CD4-positive, CD25-positive, alpha-beta regulatory T cell (primary cell): ENCODE results near the gene PRKRA. TPM values are rescaled to one million over a fixed set of nuclear protein-coding genes. Genes with fewer than 3 reads are reported as not detected.

Experiments
- ATAC-seq, 2 donors: fragments of 150-1000 bp; cut with Tn5 transposase; one replicate each; pipeline ENCODE4 v1.10.0; 2021; ENCODE audit warnings: low read depth in 2 of 2, moderate number of reproducible peaks in 2 of 2, moderate library complexity in 1 of 2
- DNase-seq, 3 donors: peaks; one replicate each; pipeline versions ENCODE4 v3.0.0 to v3.0.0-alpha.2; 2012 to 2022; ENCODE audit warnings: mixed read lengths in 1 of 3
- H3K27ac ChIP-seq: one replicate; pipeline ENCODE4 v1.7.0; 2013; ENCODE audit warnings: mild to moderate bottlenecking, low read length; ENCODE audit not compliant: insufficient read depth, poor library complexity, severe bottlenecking
- H3K27me3 ChIP-seq: one replicate; pipeline ENCODE4 v1.7.0; 2013; ENCODE audit warnings: low read length; ENCODE audit not compliant: control insufficient read depth, insufficient read depth
- H3K36me3 ChIP-seq: one replicate; pipeline ENCODE4 v1.7.0; 2013; ENCODE audit warnings: mild to moderate bottlenecking, low read length, moderate library complexity; ENCODE audit not compliant: control insufficient read depth, insufficient read depth
- H3K4me1 ChIP-seq: 2 replicates; pipeline ENCODE4 v1.7.0; 2013; ENCODE audit warnings: mild to moderate bottlenecking, low read length; ENCODE audit not compliant: insufficient read depth, control insufficient read depth, poor library complexity, severe bottlenecking
- H3K4me3 ChIP-seq: one replicate; pipeline ENCODE4 v1.7.0; 2013; ENCODE audit warnings: low read depth, mild to moderate bottlenecking, low read length, moderate library complexity
- H3K9me3 ChIP-seq, 2 experiments: 1 replicate in 1 of 2; 2 replicates in 1 of 2; pipeline ENCODE4 v1.7.0; 2013; ENCODE audit warnings: low read length in 2 of 2, mild to moderate bottlenecking in 1 of 2, moderate library complexity in 1 of 2; ENCODE audit not compliant: control insufficient read depth in 2 of 2
- H3K27ac Mint-ChIP-seq, 3 donors: one replicate each; pipeline ENCODE4 v1.8.0; 2020 to 2022; ENCODE audit warnings: mild to moderate bottlenecking in 3 of 3, mixed read lengths in 3 of 3, moderate library complexity in 2 of 3
- H3K27me3 Mint-ChIP-seq: one replicate; pipeline ENCODE4 v1.8.0; 2022; ENCODE audit warnings: mild to moderate bottlenecking, mixed read lengths
- H3K36me3 Mint-ChIP-seq: one replicate; pipeline ENCODE4 v1.8.0; 2020; ENCODE audit warnings: mixed read lengths
- H3K4me1 Mint-ChIP-seq, 4 donors: one replicate each; pipeline ENCODE4 v1.8.0; 2020 to 2022; ENCODE audit warnings: mixed read lengths in 4 of 4, mild to moderate bottlenecking in 1 of 4
- H3K4me3 Mint-ChIP-seq, 4 donors: one replicate each; pipeline ENCODE4 v1.8.0; 2020 to 2022; ENCODE audit warnings: mild to moderate bottlenecking in 4 of 4, mixed read lengths in 4 of 4, moderate library complexity in 3 of 4
- H3K9me3 Mint-ChIP-seq, 7 donors: one replicate each; pipeline ENCODE4 v1.8.0; 2020 to 2022; ENCODE audit warnings: mixed read lengths in 7 of 7, mild to moderate bottlenecking in 3 of 7, moderate library complexity in 2 of 7
- polyA plus RNA-seq, 4 donors: library from polyadenylated mRNA; unstranded; fragments of 300-500 nt; fragmentation: Illumina TruSeq; gene quantifications; one replicate each; pipeline ENCODE4 v1.2.3, GENCODE V29; 2021
- total RNA-seq: library from RNA; stranded (reverse); gene quantifications from one replicate; pipeline ENCODE4 v1.2.3, GENCODE V29; 2022

The PRKRA gene
- total RNA-seq (103 TPM), polyA plus RNA-seq (10 to 100 TPM; 50.8 to 58.6 (median 52.7) TPM)

GRCh38 chr2:178450774-178451525 is at the start of gene PRKRA, which contains the start of gene PJVK:
Gene PRKRA, minus strand, starts transcription at chr2:178451175. Its CDS starts 145 bp downstream, at chr2:178451030.
Gene PJVK, plus strand, starts transcription at chr2:178451378. Its CDS starts 2,032 bp downstream, at chr2:178453410.
- peak within 1 kb of the TSS; percentile 88 for H3K4me3 ChIP-seq
- peaks cover 21% of the 10 kb centered on the region for H3K36me3 ChIP-seq
- peak within 1 kb of the TSS; percentile 98 for H3K27ac ChIP-seq
- Mint-ChIP-seq H3K4me1 (peaks cover 18 to 37% (median 31%) of the 10 kb centered on the region in 4 donors), H3K4me3 (peak within 1 kb of the TSS; percentile 90 to 99 (median 95)), H3K27ac (peak within 1 kb of the TSS; percentile 88 to 95 (median 93)), H3K36me3 (peaks cover 11% of the 10 kb centered on the region), H3K9me3 (no peaks in the 10 kb centered on the region), H3K27me3 (peaks cover 5% of the 10 kb centered on the region)
- H3K9me3 ChIP-seq, result no peaks in the 10 kb centered on the region
- ATAC-seq, result peak; percentile 91 to 92
- H3K4me1 ChIP-seq, result peaks cover 24% of the 10 kb centered on the region
- no peaks in the 10 kb centered on the region for H3K27me3 ChIP-seq
- peak; percentile 92 to 97 (median 93) for DNase-seq

DNA sequence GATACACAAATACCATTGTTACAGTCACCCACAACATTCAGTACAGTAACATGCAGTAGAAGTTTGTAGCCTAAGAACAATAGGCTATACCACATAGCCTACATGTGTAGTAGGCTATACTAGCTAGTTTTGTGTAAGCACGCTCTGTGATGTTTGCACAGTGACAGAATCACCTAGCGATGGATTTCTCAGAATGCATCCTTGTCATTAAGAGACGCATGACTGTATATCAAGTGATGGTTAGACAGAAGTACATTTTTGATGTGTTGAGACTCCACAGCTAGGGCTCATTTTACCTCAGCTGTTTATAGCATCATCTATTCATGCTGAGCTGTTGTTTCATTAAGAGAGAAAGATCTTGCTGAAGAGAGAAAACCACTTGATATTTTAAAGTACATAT is 48.7 kb upstream of the PRKRA start:
- no peak overlapping the region for H3K27ac ChIP-seq

GRCh38 chr2:178498137-178498536 is 47.2 kb upstream of the PRKRA start:
- Mint-ChIP-seq H3K4me3 (no peak overlapping the region), H3K27ac (no peak overlapping the region)
- H3K4me3 ChIP-seq, result no peak overlapping the region

More for the DNA sequence above, 48.7 kb upstream of the PRKRA start:
- no peaks in the 10 kb centered on the region for H3K9me3 ChIP-seq
- Mint-ChIP-seq H3K9me3 (no peaks in the 10 kb centered on the region), H3K27me3 (no peaks in the 10 kb centered on the region), H3K27ac (no peak overlapping the region), H3K36me3 (peaks cover 57% of the 10 kb centered on the region), H3K4me1 (peaks cover 0 to 6% (median 0%) of the 10 kb centered on the region in 4 donors), H3K4me3 (no peak overlapping the region)
- H3K4me1 ChIP-seq, result no peaks in the 10 kb centered on the region
- no peak overlapping the region for H3K4me3 ChIP-seq
- no peaks in the 10 kb centered on the region for H3K27me3 ChIP-seq
- ATAC-seq (no peak), DNase-seq (no peak)
- peaks cover 90% of the 10 kb centered on the region for H3K36me3 ChIP-seq

GRCh38 chr2:178496049-178496448 is 45.1 kb upstream of the PRKRA start:
- Histone ChIP-seq H3K4me1 (no peaks in the 10 kb centered on the region), H3K27ac (no peak overlapping the region), H3K9me3 (no peaks in the 10 kb centered on the region), H3K27me3 (no peaks in the 10 kb centered on the region), H3K36me3 (peaks cover 87% of the 10 kb centered on the region), H3K4me3 (no peak overlapping the region)
- DNase-seq (no peak), ATAC-seq (no peak)
- Mint-ChIP-seq H3K4me3 (no peak overlapping the region), H3K27ac (peak overlapping the region in 1 of 3 donors; percentile 78), H3K36me3 (peaks cover 49% of the 10 kb centered on the region), H3K4me1 (peaks cover 0 to 6% (median 3%) of the 10 kb centered on the region in 4 donors), H3K9me3 (no peaks in the 10 kb centered on the region), H3K27me3 (no peaks in the 10 kb centered on the region)

More at GRCh38 chr2:178498137-178498536, 47.2 kb upstream of the PRKRA start:
- Mint-ChIP-seq H3K27me3 (no peaks in the 10 kb centered on the region), H3K9me3 (no peaks in the 10 kb centered on the region), H3K4me1 (peaks cover 0 to 6% (median 0%) of the 10 kb centered on the region in 4 donors), H3K36me3 (peaks cover 56% of the 10 kb centered on the region)
- no peak for ATAC-seq
- DNase-seq, result no peak
- Histone ChIP-seq H3K27me3 (no peaks in the 10 kb centered on the region), H3K4me1 (no peaks in the 10 kb centered on the region), H3K36me3 (peaks cover 90% of the 10 kb centered on the region), H3K9me3 (no peaks in the 10 kb centered on the region), H3K27ac (no peak overlapping the region)

GRCh38 chr2:178491612-178492011 is 40.6 kb upstream of the PRKRA start:
- Histone ChIP-seq H3K36me3 (peaks cover 72% of the 10 kb centered on the region), H3K27ac (no peak overlapping the region), H3K4me1 (no peaks in the 10 kb centered on the region), H3K4me3 (no peak overlapping the region), H3K9me3 (no peaks in the 10 kb centered on the region), H3K27me3 (no peaks in the 10 kb centered on the region)
- Mint-ChIP-seq H3K36me3 (peaks cover 58% of the 10 kb centered on the region), H3K4me3 (no peak overlapping the region), H3K27me3 (no peaks in the 10 kb centered on the region), H3K27ac (peak overlapping the region in 1 of 3 donors; percentile 10), H3K9me3 (no peaks in the 10 kb centered on the region), H3K4me1 (peaks cover 9 to 26% (median 17%) of the 10 kb centered on the region in 4 donors)
- DNase-seq (no peak), ATAC-seq (no peak)

DNA sequence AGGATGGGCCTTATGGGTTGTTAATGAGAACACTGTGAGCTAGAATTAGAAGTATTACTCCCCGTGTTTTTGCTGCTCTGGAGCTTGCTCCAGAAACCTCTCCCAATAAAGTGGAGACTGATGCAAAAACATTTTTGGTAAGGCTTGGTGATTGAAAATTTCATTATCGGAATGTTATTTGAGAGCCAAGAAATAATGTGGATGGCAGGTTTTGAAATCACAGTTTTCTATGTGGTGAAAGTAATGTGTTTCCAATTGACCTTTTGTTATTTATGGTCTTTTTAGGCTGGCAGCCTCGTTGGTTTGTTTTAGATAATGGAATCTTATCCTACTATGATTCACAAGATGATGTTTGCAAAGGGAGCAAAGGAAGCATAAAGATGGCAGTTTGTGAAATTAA is 34.4 kb upstream of the PRKRA start:
- no peak overlapping the region for H3K4me3 ChIP-seq
- Mint-ChIP-seq H3K4me1 (peaks cover 30 to 64% (median 53%) of the 10 kb centered on the region in 4 donors), H3K27ac (no peak overlapping the region), H3K9me3 (no peaks in the 10 kb centered on the region), H3K4me3 (peak overlapping the region in 1 of 4 donors; percentile 34), H3K27me3 (no peaks in the 10 kb centered on the region), H3K36me3 (peaks cover 39% of the 10 kb centered on the region)
- peaks cover 28% of the 10 kb centered on the region for H3K4me1 ChIP-seq
- peaks cover 23% of the 10 kb centered on the region for H3K36me3 ChIP-seq
- DNase-seq (no peak), ATAC-seq (no peak)
- no peak overlapping the region for H3K27ac ChIP-seq
- H3K27me3 ChIP-seq, result no peaks in the 10 kb centered on the region
- no peaks in the 10 kb centered on the region for H3K9me3 ChIP-seq

GRCh38 chr2:178484245-178485041 is 33.5 kb upstream of the PRKRA start:
- H3K36me3 ChIP-seq, result peaks cover 17% of the 10 kb centered on the region
- H3K9me3 ChIP-seq, result no peaks in the 10 kb centered on the region
- no peaks in the 10 kb centered on the region for H3K9me3 Mint-ChIP-seq
- H3K27ac ChIP-seq, result no peak overlapping the region
- no peaks in the 10 kb centered on the region for H3K27me3 ChIP-seq
- H3K27me3 Mint-ChIP-seq, result peaks cover 2% of the 10 kb centered on the region
- no peak overlapping the region for H3K27ac Mint-ChIP-seq
- peaks cover 27 to 64% (median 51%) of the 10 kb centered on the region in 4 donors for H3K4me1 Mint-ChIP-seq
- ATAC-seq (no peak), DNase-seq (no peak)
- H3K36me3 Mint-ChIP-seq, result peaks cover 30% of the 10 kb centered on the region
- H3K4me1 ChIP-seq, result peaks cover 37% of the 10 kb centered on the region
- peak overlapping the region in 2 of 4 donors; percentile 5 to 27 for H3K4me3 Mint-ChIP-seq
- no peak overlapping the region for H3K4me3 ChIP-seq
